PC-9 (cell line): ENCODE data around the gene SEL1L2.

Experiments used
- EZH2 ChIP-seq: fragments of 200-600 bp; sonication (generic); IDR thresholded peaks from 2 replicates; pipeline ENCODE4 v1.8.0; 2017; ENCODE audit warnings: antibody characterized with exemption, low read depth
- TF ChIP-seq, protein P1 (sequence below): fragments of 200-600 bp; sonication (generic); conservative IDR thresholded peaks from 2 replicates; pipeline ENCODE4 v1.6.1; 2017; ENCODE audit warnings: mixed run types, antibody characterized with exemption, mild to moderate bottlenecking, moderate library complexity

GRCh38 chr20:13900496-13900895 is 89.9 kb downstream of the SEL1L2 start:
- TF ChIP-seq, protein P1, sequence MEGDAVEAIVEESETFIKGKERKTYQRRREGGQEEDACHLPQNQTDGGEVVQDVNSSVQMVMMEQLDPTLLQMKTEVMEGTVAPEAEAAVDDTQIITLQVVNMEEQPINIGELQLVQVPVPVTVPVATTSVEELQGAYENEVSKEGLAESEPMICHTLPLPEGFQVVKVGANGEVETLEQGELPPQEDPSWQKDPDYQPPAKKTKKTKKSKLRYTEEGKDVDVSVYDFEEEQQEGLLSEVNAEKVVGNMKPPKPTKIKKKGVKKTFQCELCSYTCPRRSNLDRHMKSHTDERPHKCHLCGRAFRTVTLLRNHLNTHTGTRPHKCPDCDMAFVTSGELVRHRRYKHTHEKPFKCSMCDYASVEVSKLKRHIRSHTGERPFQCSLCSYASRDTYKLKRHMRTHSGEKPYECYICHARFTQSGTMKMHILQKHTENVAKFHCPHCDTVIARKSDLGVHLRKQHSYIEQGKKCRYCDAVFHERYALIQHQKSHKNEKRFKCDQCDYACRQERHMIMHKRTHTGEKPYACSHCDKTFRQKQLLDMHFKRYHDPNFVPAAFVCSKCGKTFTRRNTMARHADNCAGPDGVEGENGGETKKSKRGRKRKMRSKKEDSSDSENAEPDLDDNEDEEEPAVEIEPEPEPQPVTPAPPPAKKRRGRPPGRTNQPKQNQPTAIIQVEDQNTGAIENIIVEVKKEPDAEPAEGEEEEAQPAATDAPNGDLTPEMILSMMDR: no peak
- TF ChIP-seq EZH2: no peak
